Kidney (tissue), 14 donors: Measurements from ENCODE around the gene TNRC18. TPM values are rescaled to one million over a fixed set of nuclear protein-coding genes. Genes with fewer than 3 reads are reported as not detected.

Experiments
- DNase-seq, 5 donors: peaks; one replicate each; pipeline ENCODE4 v3.0.0-alpha.2; 2013 to 2020
- FAIRE-seq: peaks from 2 replicates; lab custom pipeline; 2012; peaks lifted over from hg19 to GRCh38; lab: Jason Lieb, UNC
- H3K27ac ChIP-seq, 2 donors: one replicate each; pipeline ENCODE4 v1.7.0; 2013; ENCODE audit warnings: low read depth in 2 of 2, low read length in 2 of 2, inconsistent platforms in 1 of 2
- H3K27me3 ChIP-seq: one replicate; pipeline ENCODE4 v1.7.1; 2013; ENCODE audit warnings: low read length, inconsistent platforms; ENCODE audit not compliant: control insufficient read depth, insufficient read depth
- H3K36me3 ChIP-seq, 3 donors: one replicate each; pipeline versions ENCODE4 v1.7.0 to v1.7.1; 2013; ENCODE audit warnings: low read length in 3 of 3, control low read depth in 1 of 3, inconsistent platforms in 1 of 3; ENCODE audit not compliant: insufficient read depth in 3 of 3, control insufficient read depth in 2 of 3
- H3K4me1 ChIP-seq, 3 donors: one replicate each; pipeline versions ENCODE4 v1.7.0 to v1.7.1; 2013; ENCODE audit warnings: low read length in 3 of 3, inconsistent platforms in 1 of 3, low read depth in 1 of 3; ENCODE audit not compliant: control insufficient read depth in 2 of 3, insufficient read depth in 2 of 3
- H3K4me3 ChIP-seq, 3 donors: one replicate each; pipeline versions ENCODE4 v1.7.0 to v1.8.1; 2013; ENCODE audit warnings: low read length in 3 of 3, control low read depth in 1 of 3, inconsistent platforms in 1 of 3
- H3K9ac ChIP-seq, 3 donors: one replicate each; pipeline versions ENCODE4 v1.7.0 to v1.7.1; 2013; ENCODE audit warnings: low read length in 3 of 3, control low read depth in 1 of 3, inconsistent platforms in 1 of 3
- H3K9me3 ChIP-seq, 3 donors: one replicate each; pipeline versions ENCODE4 v1.7.0 to v1.7.1; 2013; ENCODE audit warnings: low read length in 3 of 3, control low read depth in 1 of 3, inconsistent platforms in 1 of 3; ENCODE audit not compliant: control insufficient read depth in 2 of 3, insufficient read depth in 1 of 3
- intact Hi-C: fragments of 100-400 bp; cut with DNase I; formaldehyde crosslinking; loops from one replicate; pipeline ENCODE4 v1.11.1; 2022
- polyA plus RNA-seq: library from polyadenylated mRNA; stranded (reverse); fragments of 350-450 nt; fragmentation: Illumina TruSeq; extraction: RNeasy Lipid Tissue Mini Kit (QIAGEN cat#74804); gene quantifications from one replicate; pipeline ENCODE4 v1.2.3, GENCODE V29; 2014; ENCODE audit warnings: low read depth, low replicate concordance; ENCODE audit not compliant: insufficient read depth
- total RNA-seq: library from RNA; stranded (reverse); fragmentation: NEBNext Ultra II Directional; extraction: Animal tissue kit (Norgen Biotek cat#: 25700); gene quantifications from one replicate; pipeline ENCODE4 v1.2.1, GENCODE V29; 2021
- TF ChIP-seq, protein P1 (sequence below): IDR thresholded peaks from 3 replicates; pipeline ENCODE4 v1.5.1; 2012; ENCODE audit warnings: mild to moderate bottlenecking, moderate library complexity, borderline replicate concordance; ENCODE audit not compliant: insufficient read depth; ENCODE audit errors: extremely low read depth
- donor health status: control.
- donor health status: control.
- donor health status: control.
- donor health status: control.
- donor health status: control.
- donor health status: DM: yes; HTN: yes; CAD: no.
- donor health status: Normal renal cell carcinoma (clear cell type).

TNRC18 gene
- total and polyA plus RNA-seq, 2 donors from 2014 or later = 12.5 to 125 TPM

- Histone ChIP-seq H3K36me3 (peaks cover 9 to 50% (median 28%) of the 10 kb centered on the region in 3 donors), H3K27ac (no peak overlapping the region), H3K4me3 (no peak overlapping the region), H3K9me3 (no peaks in the 10 kb centered on the region), H3K27me3 (no peaks in the 10 kb centered on the region), H3K4me1 (peaks cover 0 to 7% (median 0%) of the 10 kb centered on the region in 3 donors), H3K9ac (no peak overlapping the region)
- DNase-seq = no peak
- TF ChIP-seq, protein P1, sequence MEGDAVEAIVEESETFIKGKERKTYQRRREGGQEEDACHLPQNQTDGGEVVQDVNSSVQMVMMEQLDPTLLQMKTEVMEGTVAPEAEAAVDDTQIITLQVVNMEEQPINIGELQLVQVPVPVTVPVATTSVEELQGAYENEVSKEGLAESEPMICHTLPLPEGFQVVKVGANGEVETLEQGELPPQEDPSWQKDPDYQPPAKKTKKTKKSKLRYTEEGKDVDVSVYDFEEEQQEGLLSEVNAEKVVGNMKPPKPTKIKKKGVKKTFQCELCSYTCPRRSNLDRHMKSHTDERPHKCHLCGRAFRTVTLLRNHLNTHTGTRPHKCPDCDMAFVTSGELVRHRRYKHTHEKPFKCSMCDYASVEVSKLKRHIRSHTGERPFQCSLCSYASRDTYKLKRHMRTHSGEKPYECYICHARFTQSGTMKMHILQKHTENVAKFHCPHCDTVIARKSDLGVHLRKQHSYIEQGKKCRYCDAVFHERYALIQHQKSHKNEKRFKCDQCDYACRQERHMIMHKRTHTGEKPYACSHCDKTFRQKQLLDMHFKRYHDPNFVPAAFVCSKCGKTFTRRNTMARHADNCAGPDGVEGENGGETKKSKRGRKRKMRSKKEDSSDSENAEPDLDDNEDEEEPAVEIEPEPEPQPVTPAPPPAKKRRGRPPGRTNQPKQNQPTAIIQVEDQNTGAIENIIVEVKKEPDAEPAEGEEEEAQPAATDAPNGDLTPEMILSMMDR = no peak
- intact Hi-C loops = no loop called here
- no peak for FAIRE-seq
These were observed 64.3 kb downstream of the TNRC18 start for GRCh38 chr7:5359344-5359743.

- H3K36me3 ChIP-seq = peaks cover 9 to 55% (median 29%) of the 10 kb centered on the region in 3 donors
- TF ChIP-seq, protein P1 = no peak
- no peaks in the 10 kb centered on the region for H3K9me3 ChIP-seq
- FAIRE-seq (no peak), DNase-seq (no peak)
- no peak overlapping the region for H3K27ac ChIP-seq
- H3K4me3 ChIP-seq = no peak overlapping the region
- H3K9ac ChIP-seq = no peak overlapping the region
- no peaks in the 10 kb centered on the region for H3K27me3 ChIP-seq
- H3K4me1 ChIP-seq = peaks cover 0 to 12% (median 0%) of the 10 kb centered on the region in 3 donors
- intact Hi-C loops = no loop called here
These were observed 65.7 kb downstream of the TNRC18 start for GRCh38 chr7:5357951-5358350.

- intact Hi-C loops = no loop called here
- TF ChIP-seq, protein P1 = no peak
- FAIRE-seq (no peak), DNase-seq (no peak)
- H3K27me3 ChIP-seq = no peaks in the 10 kb centered on the region
- H3K4me3 ChIP-seq = no peak overlapping the region
- peaks cover 6 to 64% (median 24%) of the 10 kb centered on the region in 3 donors for H3K36me3 ChIP-seq
- no peak overlapping the region for H3K9ac ChIP-seq
- H3K9me3 ChIP-seq = no peaks in the 10 kb centered on the region
- H3K27ac ChIP-seq = no peak overlapping the region
- peaks cover 0 to 12% (median 0%) of the 10 kb centered on the region in 3 donors for H3K4me1 ChIP-seq
These were observed 66.9 kb downstream of the TNRC18 start for GRCh38 chr7:5356751-5357119.
